K562 treated with DMSO at 1 percent for 48 hours (cell line): Measurements from ENCODE around the gene SATB2. TPM values are rescaled to one million over a fixed set of nuclear protein-coding genes. Genes with fewer than 3 reads are reported as not detected.

ENCODE experiments used
- total RNA-seq: library from RNA; unstranded; fragments of 300-600 nt; gene quantifications from 2 replicates; pipeline ENCODE4 v1.2.3, GENCODE V29; 2022; ENCODE audit warnings: low replicate concordance; ENCODE audit errors: extremely low read depth

Gene SATB2
- total RNA-seq: not detected in 2 replicates

DNA sequence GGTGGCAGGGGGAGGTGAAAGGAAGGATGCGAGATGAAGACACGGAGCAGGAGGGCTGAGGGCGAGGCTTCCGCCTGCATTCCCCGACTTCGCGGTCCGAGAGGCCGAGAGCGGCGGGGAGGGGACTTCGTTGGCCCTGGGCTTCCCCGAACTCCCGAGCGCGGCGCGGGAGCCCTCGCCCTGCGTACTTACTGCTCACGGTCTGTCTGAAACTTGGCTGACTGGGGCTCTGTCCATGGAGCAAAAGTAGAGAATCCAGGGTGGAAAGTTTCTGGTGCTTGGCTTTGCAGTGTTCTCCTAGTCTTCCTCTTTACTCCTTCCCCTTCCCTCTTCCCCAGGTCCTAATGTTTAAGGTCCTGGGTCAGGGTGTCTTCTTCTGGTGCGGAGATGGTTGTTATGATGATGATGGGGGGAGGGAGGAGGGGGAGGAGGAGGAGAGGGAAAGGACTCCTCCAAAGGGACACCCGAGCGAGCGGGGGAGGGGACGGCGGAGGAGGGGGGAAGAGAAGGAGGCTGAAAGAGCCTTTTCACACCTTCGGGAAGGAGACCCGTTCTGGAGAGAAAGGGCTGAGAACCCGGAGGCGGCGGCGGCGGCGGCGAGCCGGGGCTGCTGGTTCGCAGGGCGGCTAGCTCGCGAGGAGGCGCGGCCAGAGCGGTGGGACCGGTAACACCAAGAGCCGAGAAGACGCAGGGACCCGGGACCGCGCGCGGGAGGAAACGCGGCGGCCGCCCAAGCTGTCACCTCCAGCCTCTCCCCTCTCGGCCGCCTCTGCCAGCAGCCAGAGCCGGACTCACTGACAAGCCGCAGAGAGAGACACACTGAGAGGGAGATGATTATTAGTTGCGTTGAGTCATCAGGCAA, at the start of gene SATB2:
Gene SATB2, minus strand, starts transcription at position 793 of the 862 bp plus-strand sequence. CDS start 1,902 bp downstream, outside the sequence.

